ENCODE results near the gene NEK9. TPM values are rescaled to one million over a fixed set of nuclear protein-coding genes. Genes with fewer than 3 reads are reported as not detected.
A peak's percentile ranks its signal among the peaks of the same experiment; 100 is the strongest.
"Not testable (repeated sequence)": the region's sequence is repeated elsewhere in the genome, so short reads cannot be mapped to it uniquely, and the experiment has no call there.

Gene NEK9
- 37.7 TPM for total RNA-seq

- DNase-seq, result peak; percentile 91
Observed at GRCh38 chr14:75126679-75127473, at the start of gene NEK9. TSS of gene NEK9 (minus strand) at chr14:75127048. CDS start at chr14:75126921, 127 bp downstream.

GRCh38 chr14:75176142-75176820 lies 49.4 kb upstream of the NEK9 start, which contains the start of gene TMED10:
TSS of gene TMED10 (minus strand) at chr14:75176612. CDS start at chr14:75176579, 33 bp downstream.
- DNase-seq, result peak; percentile 74

- DNase-seq, result no peak
Observed at GRCh38 chr14:75175677-75176141, 48.9 kb upstream of the NEK9 start.

GRCh38 chr14:75174066-75174465 lies 47.2 kb upstream of the NEK9 start:
- DNase-seq, result no peak

- DNase-seq, result no peak
Observed at GRCh38 chr14:75170772-75171171, 43.9 kb upstream of the NEK9 start.

GRCh38 chr14:75168586-75169335 lies 41.9 kb upstream of the NEK9 start:
- DNase-seq, result no peak

GRCh38 chr14:75167325-75167724 lies 40.5 kb upstream of the NEK9 start:
- no peak for DNase-seq

- DNase-seq, result peak; percentile 59
Observed at GRCh38 chr14:75165586-75166391, 38.9 kb upstream of the NEK9 start.

- no peak for DNase-seq
Observed at GRCh38 chr14:75164809-75165208, 38.0 kb upstream of the NEK9 start.

- DNase-seq, result no peak
Observed at GRCh38 chr14:75163677-75164076, 36.8 kb upstream of the NEK9 start.

GRCh38 chr14:75162631-75163030 lies 35.8 kb upstream of the NEK9 start:
- no peak for DNase-seq

GRCh38 chr14:75158843-75159614 lies 32.2 kb upstream of the NEK9 start:
- DNase-seq, result no peak

- no peak for DNase-seq
Observed at GRCh38 chr14:75156901-75157300, 30.1 kb upstream of the NEK9 start.

GRCh38 chr14:75156111-75156510 lies 29.3 kb upstream of the NEK9 start:
- DNase-seq, result no peak

- no peak for DNase-seq
Observed at GRCh38 chr14:75155169-75155568, 28.3 kb upstream of the NEK9 start.

- no peak for DNase-seq
Observed at GRCh38 chr14:75153295-75153694, 26.4 kb upstream of the NEK9 start.

GRCh38 chr14:75151851-75152250 lies 25.0 kb upstream of the NEK9 start:
- DNase-seq, result no peak

- DNase-seq, result not testable (repeated sequence)
Observed at GRCh38 chr14:75150637-75151036, 23.8 kb upstream of the NEK9 start.

- no peak for DNase-seq
Observed at GRCh38 chr14:75150150-75150549, 23.3 kb upstream of the NEK9 start.

- peak; percentile 89 for DNase-seq
Observed at GRCh38 chr14:75147423-75148071, 20.7 kb upstream of the NEK9 start.

GRCh38 chr14:75144944-75145343 lies 18.1 kb upstream of the NEK9 start:
- DNase-seq, result no peak

All from occipital lobe (tissue), 2 donors.